Endothelial cell of umbilical vein (primary cell): ENCODE results near the gene SLC12A1. TPM values are rescaled to one million over a fixed set of nuclear protein-coding genes. Genes with fewer than 3 reads are reported as not detected.

Experiments
- BruUV-seq: library from RNA; stranded (reverse); fragments of 400-500 nt; replicated peaks from 2 replicates; lab custom pipeline; 2021; lab: Mats Ljungman, UMichigan
- CTCF ChIA-PET: fragments of 300-600, 350-600 bp; sonication (Branson Sonifier 250); formaldehyde crosslinking; loops from one replicate; lab custom pipeline; 2021; ENCODE audit warnings: antibody characterized with exemption, inconsistent platforms; lab: Charles Lee
- POLR2A ChIA-PET: fragments of 300-600, 350-600 bp; sonication (Branson Sonifier 250); formaldehyde crosslinking; loops from one replicate; lab custom pipeline; 2021; ENCODE audit warnings: antibody characterized with exemption, inconsistent platforms; lab: Charles Lee
- DNase-seq: peaks from one replicate; pipeline ENCODE4 v3.0.0-alpha.2; 2011; ENCODE audit warnings: low read depth, low spot score
- FAIRE-seq: peaks from 2 replicates; lab custom pipeline; 2011; peaks lifted over from hg19 to GRCh38; lab: Jason Lieb, UNC
- H2AFZ ChIP-seq: 2 replicates; pipeline ENCODE4 v1.6.0; 2012; ENCODE audit warnings: low read depth, low read length, control low read depth, inconsistent platforms
- H3K27ac ChIP-seq: 2 replicates; pipeline ENCODE4 v1.5.1; 2011; ENCODE audit warnings: low read depth, mild to moderate bottlenecking, control low read depth, low read length, moderate library complexity; ENCODE audit not compliant: insufficient read depth
- H3K27me3 ChIP-seq, 2 experiments: 2 replicates each; pipeline versions ENCODE4 v1.6.0 to v1.6.1; 2011; ENCODE audit warnings: low read length in 2 of 2, mixed read lengths in 1 of 2; ENCODE audit not compliant: control insufficient read depth in 2 of 2, insufficient read depth in 2 of 2
- H3K36me3 ChIP-seq, 2 experiments: 2 replicates in 1 of 2; 3 replicates in 1 of 2; pipeline ENCODE4 v1.5.1; 2011; ENCODE audit warnings: low read length in 2 of 2, mild to moderate bottlenecking in 1 of 2, moderate library complexity in 1 of 2; ENCODE audit not compliant: control insufficient read depth in 2 of 2, insufficient read depth in 2 of 2; ENCODE audit errors: extremely low read depth in 1 of 2
- H3K4me1 ChIP-seq: 3 replicates; pipeline ENCODE4 v1.5.1; 2011; ENCODE audit warnings: mild to moderate bottlenecking, low read length; ENCODE audit not compliant: control insufficient read depth, insufficient read depth; ENCODE audit errors: extremely low read depth
- H3K4me2 ChIP-seq: 2 replicates; pipeline ENCODE4 v1.6.1; 2011; ENCODE audit warnings: low read length, control low read depth, mixed read lengths; ENCODE audit not compliant: insufficient read depth
- H3K4me3 ChIP-seq, 3 experiments: fragments of 200-600 bp in 1 of 3; sonication (generic), shearing (Covaris generic) in 1 of 3; replicated peaks in 1 of 3; 2 replicates each; pipeline ENCODE4 v1.5.1; 2011 to 2016; ENCODE audit warnings: control low read depth in 3 of 3, low read length in 3 of 3, mild to moderate bottlenecking in 2 of 3, inconsistent platforms in 1 of 3, low read depth in 1 of 3, moderate library complexity in 1 of 3; ENCODE audit not compliant: insufficient read depth in 1 of 3
- H3K79me2 ChIP-seq: 2 replicates; pipeline ENCODE4 v1.6.0; 2012; ENCODE audit warnings: low read length, inconsistent platforms; ENCODE audit not compliant: control insufficient read depth, insufficient read depth
- H3K9ac ChIP-seq: replicated peaks from 2 replicates; pipeline ENCODE3; 2011; ENCODE audit warnings: low read length, control low read depth; ENCODE audit not compliant: insufficient read depth; ENCODE audit errors: extremely low read depth
- H3K9me1 ChIP-seq: replicated peaks from 3 replicates; pipeline ENCODE4 v1.6.0; 2011; ENCODE audit warnings: mild to moderate bottlenecking, low read length; ENCODE audit not compliant: control insufficient read depth, insufficient read depth; ENCODE audit errors: extremely low read depth
- H3K9me3 ChIP-seq: replicated peaks from 2 replicates; pipeline ENCODE4 v1.5.1; 2012; ENCODE audit warnings: low read length, inconsistent platforms; ENCODE audit not compliant: control insufficient read depth, insufficient read depth
- H4K20me1 ChIP-seq: replicated peaks from 2 replicates; pipeline ENCODE3; 2011; ENCODE audit warnings: mild to moderate bottlenecking, low read length; ENCODE audit not compliant: control insufficient read depth, insufficient read depth; ENCODE audit errors: extremely low read depth
- EZH2 ChIP-seq: IDR thresholded peaks from 2 replicates; pipeline ENCODE4 v1.6.1; 2012; ENCODE audit warnings: borderline replicate concordance, low read depth, mild to moderate bottlenecking, moderate library complexity, low read length, inconsistent platforms; ENCODE audit not compliant: severe bottlenecking
- FOS ChIP-seq: IDR thresholded peaks from 2 replicates; pipeline ENCODE4 v1.6.1; 2011; ENCODE audit warnings: mild to moderate bottlenecking, low read length, moderate library complexity, borderline replicate concordance; ENCODE audit not compliant: insufficient read depth
- GATA2 ChIP-seq: IDR thresholded peaks from 2 replicates; pipeline ENCODE4 v1.7.0; 2011; ENCODE audit warnings: low read depth, mild to moderate bottlenecking, moderate library complexity, mixed read lengths, low read length; ENCODE audit not compliant: insufficient read length, insufficient read depth
- JUN ChIP-seq: IDR thresholded peaks from 2 replicates; pipeline ENCODE4 v1.6.1; 2011; ENCODE audit warnings: borderline replicate concordance, low read depth; ENCODE audit not compliant: insufficient read length, insufficient read depth
- MYC ChIP-seq: IDR thresholded peaks from one replicate; pipeline ENCODE4 v1.6.1; 2011; ENCODE audit warnings: mild to moderate bottlenecking, low read depth, low read length
- POLR2A ChIP-seq: IDR thresholded peaks from 2 replicates; pipeline ENCODE4 v1.6.1; 2012; ENCODE audit warnings: low read depth, mild to moderate bottlenecking, control low read depth, low read length
- POLR2AphosphoS5 ChIP-seq: IDR thresholded peaks from 2 replicates; pipeline ENCODE4 v1.6.1; 2012; ENCODE audit warnings: low read depth, mild to moderate bottlenecking, control low read depth, low read length, moderate library complexity; ENCODE audit not compliant: insufficient read depth
- dilution Hi-C: fragments of 300-500 bp; cut with MboI; formaldehyde crosslinking; loops from one replicate; pipeline ENCODE4 v1.15.0; 2019; ENCODE audit warnings: low sequenced_read_pairs; ENCODE audit not compliant: extremely low pct_ligation_motif_present
- intact Hi-C: fragments of 100-400 bp; cut with micrococcal nuclease; formaldehyde crosslinking; loops from one replicate; pipeline ENCODE4 v1.10.0; 2022
- polyA plus RNA-seq, 4 experiments: library from polyadenylated mRNA; depleted of rRNA in 3 of 4; stranded (reverse) in 3 of 4; unstranded in 1 of 4; fragments of >200 nt; gene quantifications; 2 replicates each; pipeline versions ENCODE4 v1.2.1 to v1.2.3, GENCODE V29; 2011 to 2012; ENCODE audit warnings: missing spikeins in 1 of 4
- total RNA-seq: library from RNA; stranded (reverse); gene quantifications from 2 replicates; pipeline ENCODE4 v1.2.3, GENCODE V29; 2021
- TF ChIP-seq, protein P1 (sequence below): IDR thresholded peaks from 2 replicates; pipeline ENCODE4 v1.6.1; 2011; ENCODE audit not compliant: insufficient read depth, insufficient read length
- TF ChIP-seq, protein P2 (sequence below), 2 donors: IDR thresholded peaks; 1 replicate in 1 of 2; 2 replicates in 1 of 2; pipeline ENCODE4 v1.5.1; 2011; ENCODE audit warnings: low read length in 2 of 2, mild to moderate bottlenecking in 2 of 2, moderate library complexity in 2 of 2, control low read depth in 1 of 2, inconsistent platforms in 1 of 2, low read depth in 1 of 2; ENCODE audit not compliant: insufficient read depth in 1 of 2; ENCODE audit errors: extremely low read depth in 1 of 2

SLC12A1 gene
- total and polyA plus RNA-seq, 2 donors (not counting 3 experiments of a cell fraction or from before 2014, with no cell fraction given): not detected

DNA sequence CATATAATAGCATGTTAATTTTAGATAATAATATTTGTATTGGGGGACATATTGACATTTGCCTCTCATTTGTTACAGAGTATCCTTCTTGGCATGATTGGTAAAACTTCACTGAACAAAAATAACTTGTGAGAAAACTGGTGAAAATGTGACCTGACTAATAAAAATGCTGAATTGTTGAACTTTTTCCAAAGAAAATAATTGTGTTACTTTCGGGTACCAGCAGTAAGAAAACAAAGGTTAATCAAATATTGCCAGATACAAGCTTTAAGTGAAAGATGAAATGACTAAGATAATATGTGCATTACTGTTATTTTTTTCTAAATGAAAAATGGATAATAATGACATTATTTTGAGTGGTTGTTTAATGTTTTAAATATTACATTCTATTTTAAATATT, 15.2 kb downstream of the SLC12A1 start:
- Histone ChIP-seq H3K9ac (no peak overlapping the region), H3K27me3 (peaks cover 4 to 6% of the 10 kb centered on the region in 2 experiments), H3K4me3 (no peak overlapping the region), H3K36me3 (no peaks in the 10 kb centered on the region), H3K9me3 (no peaks in the 10 kb centered on the region), H4K20me1 (no peaks in the 10 kb centered on the region), H3K79me2 (no peaks in the 10 kb centered on the region), H3K27ac (no peak overlapping the region), H3K9me1 (no peaks in the 10 kb centered on the region), H3K4me2 (no peak overlapping the region), H2AFZ (no peak overlapping the region), H3K4me1 (no peaks in the 10 kb centered on the region)
- POLR2A ChIA-PET: no interaction called here
- CTCF ChIA-PET: no interaction called here
- no TSS peak for BruUV-seq
- FAIRE-seq: no peak
- DNase-seq: no peak
- intact Hi-C loops (no loop called here), dilution Hi-C loops (no loop called here)
- TF ChIP-seq, protein P1, sequence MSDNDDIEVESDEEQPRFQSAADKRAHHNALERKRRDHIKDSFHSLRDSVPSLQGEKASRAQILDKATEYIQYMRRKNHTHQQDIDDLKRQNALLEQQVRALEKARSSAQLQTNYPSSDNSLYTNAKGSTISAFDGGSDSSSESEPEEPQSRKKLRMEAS: no peak
- TF ChIP-seq GATA2 (no peak), POLR2AphosphoS5 (no peak), POLR2A (no peak), FOS (no peak)

GRCh38 chr15:48221885-48222284, 15.8 kb downstream of the SLC12A1 start:
- Histone ChIP-seq H3K27ac (no peak overlapping the region), H3K4me1 (no peaks in the 10 kb centered on the region), H3K9me3 (no peaks in the 10 kb centered on the region), H4K20me1 (no peaks in the 10 kb centered on the region), H3K9me1 (no peaks in the 10 kb centered on the region), H3K4me2 (no peak overlapping the region), H3K36me3 (no peaks in the 10 kb centered on the region), H2AFZ (no peak overlapping the region), H3K9ac (no peak overlapping the region), H3K79me2 (no peaks in the 10 kb centered on the region), H3K27me3 (peaks cover 5 to 8% of the 10 kb centered on the region in 2 experiments), H3K4me3 (no peak overlapping the region)
- ChIA-PET POLR2A (no interaction called here), CTCF (no interaction called here)
- no TSS peak for BruUV-seq
- DNase-seq (no peak), FAIRE-seq (peak; percentile 46)
- dilution Hi-C loops: no loop called here
- intact Hi-C loops: no loop called here
- TF ChIP-seq JUN (no peak), GATA2 (no peak), FOS (no peak), POLR2A (no peak), MYC (no peak), POLR2AphosphoS5 (no peak), EZH2 (no peak)
- TF ChIP-seq, protein P2, sequence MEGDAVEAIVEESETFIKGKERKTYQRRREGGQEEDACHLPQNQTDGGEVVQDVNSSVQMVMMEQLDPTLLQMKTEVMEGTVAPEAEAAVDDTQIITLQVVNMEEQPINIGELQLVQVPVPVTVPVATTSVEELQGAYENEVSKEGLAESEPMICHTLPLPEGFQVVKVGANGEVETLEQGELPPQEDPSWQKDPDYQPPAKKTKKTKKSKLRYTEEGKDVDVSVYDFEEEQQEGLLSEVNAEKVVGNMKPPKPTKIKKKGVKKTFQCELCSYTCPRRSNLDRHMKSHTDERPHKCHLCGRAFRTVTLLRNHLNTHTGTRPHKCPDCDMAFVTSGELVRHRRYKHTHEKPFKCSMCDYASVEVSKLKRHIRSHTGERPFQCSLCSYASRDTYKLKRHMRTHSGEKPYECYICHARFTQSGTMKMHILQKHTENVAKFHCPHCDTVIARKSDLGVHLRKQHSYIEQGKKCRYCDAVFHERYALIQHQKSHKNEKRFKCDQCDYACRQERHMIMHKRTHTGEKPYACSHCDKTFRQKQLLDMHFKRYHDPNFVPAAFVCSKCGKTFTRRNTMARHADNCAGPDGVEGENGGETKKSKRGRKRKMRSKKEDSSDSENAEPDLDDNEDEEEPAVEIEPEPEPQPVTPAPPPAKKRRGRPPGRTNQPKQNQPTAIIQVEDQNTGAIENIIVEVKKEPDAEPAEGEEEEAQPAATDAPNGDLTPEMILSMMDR (IDR thresholded peaks at IDR 0.05; ENCODE audit: extremely low read depth in 1 of 2, insufficient read depth in 1 of 2, low read depth in 1 of 2, low read length in 2 of 2): no peak
- TF ChIP-seq, protein P1: no peak
